Skin epidermis (tissue), 12 donors: Measurements from ENCODE around the gene NEUROD2.

ENCODE experiments used
- H3K27ac ChIP-seq, 21 experiments: fragments of 200-600 bp; sonication (generic) in 11 of 21; one replicate each; pipeline ENCODE4 v1.5.0; 2020; ENCODE audit warnings: mild to moderate bottlenecking in 3 of 21, inconsistent platforms in 2 of 21, moderate library complexity in 2 of 21
- H3K4me3 ChIP-seq, 7 experiments: fragments of 200-600 bp; sonication (generic) in 2 of 7; one replicate each; pipeline ENCODE4 v1.5.0; 2020; ENCODE audit warnings: inconsistent platforms in 2 of 7, mild to moderate bottlenecking in 2 of 7, moderate library complexity in 1 of 7

NEUROD2 gene

DNA sequence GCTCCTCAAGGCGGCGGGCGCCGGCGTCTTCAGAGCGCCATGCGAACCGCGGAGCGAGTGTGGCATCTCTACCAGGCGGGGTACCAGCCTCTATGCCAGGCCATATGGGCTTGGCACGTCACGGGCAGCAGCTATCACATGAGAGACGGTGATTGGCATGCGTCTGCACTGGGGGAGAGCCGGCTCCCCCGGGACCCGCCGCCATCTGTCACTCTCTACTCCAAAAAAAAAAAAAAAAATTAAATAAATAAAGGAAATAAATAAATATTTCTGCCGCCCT, at the start of gene NEUROD2:
Gene NEUROD2 (minus strand): TSS at position 70 of the 280 bp plus-strand sequence. CDS start 1,321 bp downstream, outside the sequence.
- H3K27ac ChIP-seq: no peak within 1 kb of the TSS
- peak within 1 kb of the TSS in 2 of 7 experiments; percentile 14 to 29 for H3K4me3 ChIP-seq

GRCh38 chr17:39655105-39655504, 47.4 kb upstream of the NEUROD2 start:
- Histone ChIP-seq H3K4me3 (no peak overlapping the region), H3K27ac (no peak overlapping the region)

- no peak overlapping the region for H3K27ac ChIP-seq
- H3K4me3 ChIP-seq: no peak overlapping the region
Observed at GRCh38 chr17:39653662-39654331, 46.1 kb upstream of the NEUROD2 start.

DNA sequence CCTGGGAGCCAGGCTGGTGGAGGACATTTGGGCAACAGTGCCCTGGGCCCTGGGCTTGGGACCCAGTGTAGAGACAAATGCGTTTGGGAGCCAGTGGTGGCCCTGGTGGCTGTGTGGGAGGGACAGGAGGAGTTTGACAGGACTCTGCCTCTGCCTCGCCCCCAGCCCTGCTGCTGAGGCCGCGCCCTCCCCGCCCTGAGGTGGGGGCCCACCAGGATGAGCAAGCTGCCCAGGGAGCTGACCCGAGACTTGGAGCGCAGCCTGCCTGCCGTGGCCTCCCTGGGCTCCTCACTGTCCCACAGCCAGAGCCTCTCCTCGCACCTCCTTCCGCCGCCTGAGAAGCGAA, 45.6 kb upstream of the NEUROD2 start:
- Histone ChIP-seq H3K4me3 (no peak overlapping the region), H3K27ac (peak overlapping the region in 1 of 21 experiments; percentile 12)

- Histone ChIP-seq H3K4me3 (no peak overlapping the region), H3K27ac (peak overlapping the region in 2 of 21 experiments; percentile 8 to 12)
Observed at GRCh38 chr17:39652587-39653315, 45.0 kb upstream of the NEUROD2 start.

GRCh38 chr17:39651923-39652586, 44.3 kb upstream of the NEUROD2 start:
- H3K4me3 ChIP-seq: no peak overlapping the region
- peak overlapping the region in 4 of 21 experiments; percentile 3 to 34 (median 10) for H3K27ac ChIP-seq

DNA sequence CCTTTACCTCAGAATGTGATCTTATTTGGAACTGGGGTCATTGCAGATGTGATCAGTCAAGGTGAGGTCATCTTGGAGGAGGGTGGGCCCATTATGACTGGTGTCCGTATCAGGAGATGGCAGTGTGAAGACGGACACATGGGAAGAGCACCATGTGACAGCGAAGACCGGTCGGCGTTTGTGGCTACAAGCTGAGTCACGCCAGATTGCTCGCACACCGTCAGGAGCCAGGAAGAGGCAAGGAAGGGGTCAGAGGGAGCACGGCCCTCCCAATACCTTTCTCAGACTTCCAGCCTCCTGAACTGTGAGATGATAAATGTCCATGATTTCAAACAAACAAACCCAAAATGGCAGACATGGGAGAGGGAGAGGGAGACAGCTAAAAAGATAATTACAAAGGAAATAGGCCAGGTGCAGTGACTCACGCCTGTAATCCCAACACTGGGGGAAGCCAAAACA, 42.4 kb upstream of the NEUROD2 start:
- Histone ChIP-seq H3K27ac (no peak overlapping the region), H3K4me3 (no peak overlapping the region)

DNA sequence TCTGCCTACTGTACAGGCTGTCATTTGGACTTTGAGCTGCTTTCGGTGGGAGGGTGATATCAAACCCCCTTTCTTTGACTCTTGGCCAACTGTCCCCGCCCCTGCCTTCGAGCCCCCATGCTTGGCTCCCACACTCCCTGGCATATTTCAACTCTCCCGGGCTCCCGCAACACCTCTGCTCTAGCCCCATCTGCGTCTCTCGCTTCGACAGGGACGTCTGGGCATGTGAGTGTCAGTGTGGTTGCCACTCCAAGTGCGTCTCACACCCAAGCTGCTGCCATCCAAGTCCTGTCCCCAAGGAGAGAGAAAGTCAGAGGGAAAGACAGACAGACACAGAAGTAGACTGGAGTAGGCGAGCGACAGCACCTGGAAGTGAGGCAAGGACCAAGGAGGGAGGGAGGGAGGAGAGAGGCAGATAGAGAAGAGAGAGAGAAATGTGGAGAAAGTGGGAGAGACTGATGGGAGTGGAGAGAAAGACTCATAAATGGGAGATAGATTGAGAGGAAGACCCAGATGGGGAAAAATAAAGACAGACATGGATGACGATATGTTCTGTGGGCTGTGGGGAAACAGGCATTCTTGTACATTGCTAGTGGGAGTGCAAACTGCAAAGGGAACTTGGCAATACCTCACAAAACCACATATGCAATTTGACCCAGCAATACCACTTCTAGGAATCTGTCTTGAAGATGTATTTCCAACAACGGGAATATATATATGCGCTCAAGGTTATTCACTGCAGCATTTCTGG, 41.1 kb upstream of the NEUROD2 start:
- H3K27ac ChIP-seq: peak overlapping the region in 1 of 21 experiments; percentile 13
- no peak overlapping the region for H3K4me3 ChIP-seq

DNA sequence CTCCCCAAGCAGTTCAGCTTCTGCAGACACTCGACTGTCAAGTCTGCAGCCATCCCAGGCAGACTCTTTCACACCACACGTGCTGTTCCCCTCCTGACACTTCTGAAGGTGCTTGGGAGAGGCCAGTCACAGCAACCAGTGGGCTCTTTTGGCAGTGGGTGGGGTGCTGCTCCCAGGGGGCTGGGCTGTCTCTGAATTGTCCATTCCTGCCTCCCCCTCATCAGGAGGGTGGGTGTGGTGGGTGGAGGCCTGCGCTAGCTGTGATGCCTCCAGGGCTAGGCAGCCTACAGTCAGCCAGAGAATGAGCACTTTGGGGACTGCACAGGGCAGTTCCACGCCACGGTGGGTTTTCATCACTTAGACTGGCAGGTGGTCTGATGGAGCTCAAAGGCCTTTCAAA, 39.5 kb upstream of the NEUROD2 start:
- Histone ChIP-seq H3K4me3 (no peak overlapping the region), H3K27ac (no peak overlapping the region)

GRCh38 chr17:39643271-39643670, 35.6 kb upstream of the NEUROD2 start:
- H3K4me3 ChIP-seq: no peak overlapping the region
- no peak overlapping the region for H3K27ac ChIP-seq

GRCh38 chr17:39642291-39643074, 34.8 kb upstream of the NEUROD2 start:
- Histone ChIP-seq H3K27ac (no peak overlapping the region), H3K4me3 (no peak overlapping the region)

DNA sequence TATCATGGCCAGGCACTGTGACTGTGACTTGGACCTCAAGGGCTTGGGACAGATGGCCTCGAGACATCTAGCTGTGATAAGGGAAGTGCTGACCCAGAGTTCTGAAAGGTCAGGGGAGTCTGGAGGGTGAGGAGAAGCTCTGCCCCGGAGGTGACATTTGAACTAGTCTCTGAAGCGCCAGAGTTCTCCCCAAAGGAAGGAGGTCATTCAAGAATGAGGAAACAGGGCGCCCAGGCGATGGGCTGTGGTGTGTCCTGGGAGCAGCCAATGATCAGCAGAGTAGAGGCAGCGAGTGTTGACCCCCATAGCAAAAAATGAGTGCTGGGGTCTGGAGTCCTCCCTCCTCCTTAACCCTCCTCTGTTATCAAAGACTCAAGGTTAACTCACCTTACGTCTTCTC, 34.2 kb upstream of the NEUROD2 start:
- no peak overlapping the region for H3K4me3 ChIP-seq
- no peak overlapping the region for H3K27ac ChIP-seq

DNA sequence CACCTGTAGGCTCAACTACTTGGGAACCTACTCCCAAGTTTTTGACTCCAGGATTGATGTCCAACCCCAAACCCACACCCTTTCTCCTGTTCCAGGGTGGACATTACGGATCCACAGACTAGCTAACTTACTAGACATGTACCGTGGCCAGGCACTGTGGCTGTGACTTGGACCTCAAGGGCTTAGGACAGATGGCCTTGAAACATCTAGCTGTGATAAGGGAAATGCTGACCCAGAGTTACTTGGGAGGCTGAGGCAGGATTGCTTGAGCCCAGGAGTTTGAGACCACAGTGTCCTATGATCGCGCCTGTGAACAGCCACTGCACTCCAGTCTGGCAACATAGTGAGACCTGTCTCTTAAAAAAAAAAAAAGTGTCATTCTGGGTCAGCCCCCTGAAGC, 33.4 kb upstream of the NEUROD2 start:
- Histone ChIP-seq H3K4me3 (no peak overlapping the region), H3K27ac (peak overlapping the region in 2 of 21 experiments; percentile 9 to 31)

DNA sequence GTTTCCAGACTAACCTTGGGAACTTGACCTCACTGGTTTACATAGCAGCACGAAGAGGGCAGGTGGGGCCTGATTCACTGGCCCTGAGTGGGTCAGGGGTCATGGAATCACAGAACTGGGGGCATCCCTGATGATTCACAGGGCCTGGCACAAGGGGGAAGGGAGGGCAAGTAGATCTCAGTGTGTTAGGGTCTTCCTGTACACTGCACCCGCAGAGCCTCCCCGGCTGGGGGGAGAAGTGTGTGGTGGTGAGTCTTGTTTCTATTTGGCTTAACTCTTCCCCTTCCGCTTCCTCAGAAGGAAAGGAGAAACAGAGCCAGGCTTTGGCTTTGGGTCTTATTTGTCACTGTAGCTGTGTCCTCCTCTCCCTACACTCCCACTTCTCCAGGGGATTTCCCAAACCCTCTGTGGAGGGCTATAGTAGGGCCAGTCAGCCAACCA, 32.9 kb upstream of the NEUROD2 start:
- Histone ChIP-seq H3K4me3 (no peak overlapping the region), H3K27ac (peak overlapping the region in 4 of 21 experiments; percentile 9 to 32 (median 29))

GRCh38 chr17:39639566-39640458, 32.1 kb upstream of the NEUROD2 start:
- H3K4me3 ChIP-seq: no peak overlapping the region
- H3K27ac ChIP-seq: peak overlapping the region in 2 of 21 experiments; percentile 27 to 32

GRCh38 chr17:39639043-39639442, 31.3 kb upstream of the NEUROD2 start:
- no peak overlapping the region for H3K27ac ChIP-seq
- no peak overlapping the region for H3K4me3 ChIP-seq

DNA sequence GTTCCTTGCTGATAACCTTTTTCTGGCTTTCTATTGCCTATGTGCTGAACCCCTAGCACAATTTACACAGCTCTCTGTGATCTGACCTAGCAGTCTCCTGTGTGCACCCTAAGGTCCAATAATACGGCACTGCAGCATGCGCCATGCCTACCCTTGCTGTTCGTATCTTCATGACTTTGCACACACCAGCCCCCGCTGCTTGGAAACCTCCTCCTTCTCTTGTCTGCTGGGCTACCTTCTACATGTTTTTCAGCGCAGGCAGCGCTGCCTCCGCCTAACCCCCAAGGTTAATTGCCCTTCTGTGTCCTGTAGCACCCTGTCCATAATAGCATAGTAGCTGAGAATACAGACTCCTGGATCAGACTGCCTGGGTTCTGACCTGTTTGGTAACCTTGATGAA, 30.6 kb upstream of the NEUROD2 start:
- H3K4me3 ChIP-seq: peak overlapping the region in 3 of 7 experiments; percentile 85 to 93 (median 89)
- H3K27ac ChIP-seq: peak overlapping the region in 2 of 21 experiments; percentile 90 to 96
